KG1 (cell line): ENCODE measurements around the gene SBF2.

Experiments used
- DNase-seq: peaks from one replicate; lab custom pipeline; 2025; lab: John Stamatoyannopoulos, UW

Gene SBF2

DNA sequence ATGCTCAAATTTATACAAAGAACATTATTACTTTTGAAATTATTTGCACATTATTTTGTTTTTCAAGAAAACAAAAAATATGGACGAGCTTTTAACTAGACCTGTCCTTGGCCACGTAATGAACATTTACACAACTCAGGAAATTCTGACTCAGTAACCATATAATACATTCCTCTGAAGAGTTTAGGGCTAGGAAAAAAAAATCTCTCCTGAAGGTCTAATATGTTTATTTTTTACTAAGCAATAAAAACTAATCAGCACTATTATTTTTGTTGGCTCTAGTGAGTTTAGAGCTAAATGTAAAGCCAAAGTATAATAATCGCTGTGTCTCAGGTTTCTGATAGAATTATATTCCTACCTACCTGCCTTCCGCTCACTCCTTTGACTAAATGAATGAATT lies 442.7 kb downstream of the SBF2 start:
- no peak for DNase-seq

DNA sequence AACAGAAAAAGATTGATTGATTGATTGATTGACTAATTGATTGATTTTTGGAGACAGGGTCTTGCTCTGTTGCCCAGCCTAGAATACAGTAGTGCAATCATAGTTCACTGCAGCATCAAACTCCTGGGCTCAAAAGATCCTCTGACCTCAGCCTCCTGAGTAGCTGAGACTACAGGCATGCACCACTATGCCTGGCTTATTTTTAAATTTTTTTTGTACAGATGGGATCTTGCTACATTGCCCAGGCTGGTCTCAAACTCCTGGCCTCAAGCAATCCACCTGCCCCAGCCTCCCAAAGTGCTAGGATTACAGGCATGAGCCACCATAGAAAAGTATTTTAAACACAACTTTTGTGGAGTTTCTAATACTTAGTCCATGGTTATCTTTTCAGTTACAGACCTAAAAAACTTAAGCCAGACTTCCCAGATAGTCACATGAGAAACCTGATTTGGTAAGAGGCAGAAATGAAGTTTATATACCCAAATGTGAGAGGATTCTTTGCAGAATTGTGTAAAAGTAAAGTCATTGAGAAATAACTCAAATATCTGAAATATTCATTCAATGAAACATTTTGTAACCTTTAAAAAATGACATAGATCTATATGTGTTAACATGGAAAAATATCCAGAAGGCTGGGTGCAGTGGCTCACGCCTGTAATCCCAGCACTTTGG lies 443.7 kb downstream of the SBF2 start:
- no peak for DNase-seq

DNA sequence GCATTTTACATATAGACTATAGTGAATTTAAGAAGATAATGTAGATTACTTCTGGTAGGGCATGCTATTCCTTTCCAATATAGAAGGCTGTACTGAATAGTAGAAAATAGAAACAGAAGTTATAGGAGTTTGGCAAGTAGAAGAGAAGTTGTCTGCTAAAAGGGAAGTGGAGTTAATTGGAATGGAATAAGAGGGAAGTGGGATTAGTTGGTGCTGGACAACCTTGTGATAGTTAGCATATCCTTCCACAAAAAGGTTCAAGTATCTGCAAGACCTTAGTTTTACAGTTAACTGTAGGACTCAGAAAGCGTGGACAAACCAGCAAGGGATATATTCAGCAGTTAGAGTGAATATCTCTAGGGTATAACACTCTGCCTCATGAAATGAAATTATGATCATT lies 444.6 kb downstream of the SBF2 start:
- no peak for DNase-seq

DNA sequence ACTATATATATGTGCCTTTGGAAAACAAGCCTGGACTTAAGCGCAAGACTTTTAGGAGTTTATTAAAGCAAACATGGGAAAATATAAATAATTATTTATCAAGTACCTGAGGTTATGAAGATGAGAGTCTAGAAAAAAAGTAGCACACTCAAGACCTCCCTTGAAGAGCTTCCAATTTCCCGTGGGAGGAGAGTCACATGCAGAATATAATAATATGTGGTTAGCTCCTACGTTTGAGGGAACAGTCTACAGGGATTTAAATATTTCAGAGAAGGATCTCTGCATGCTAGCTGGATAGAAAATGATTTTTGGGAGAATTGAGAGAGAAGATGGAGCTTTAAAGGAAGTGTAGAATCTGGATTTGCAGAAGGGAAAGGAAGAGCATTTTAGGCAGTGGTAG lies 446.4 kb downstream of the SBF2 start:
- no peak for DNase-seq

DNA sequence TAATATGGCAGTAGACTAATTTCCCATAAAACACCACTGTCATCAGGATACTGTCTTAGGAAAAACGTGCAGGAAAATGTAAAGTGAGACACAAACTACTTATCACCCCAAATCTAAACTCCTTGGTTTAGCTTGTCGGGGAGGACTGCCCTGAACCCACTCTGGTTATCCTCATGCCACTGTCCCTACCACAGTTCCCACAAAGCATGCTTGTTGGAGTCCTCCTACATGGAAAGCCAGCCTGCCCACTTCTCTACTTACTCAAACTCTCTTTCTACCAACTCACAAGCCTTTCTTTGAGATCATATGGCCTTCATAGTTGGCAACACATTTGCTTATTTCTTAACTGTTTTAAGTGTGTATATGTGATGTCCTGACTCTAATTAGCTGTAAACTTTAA lies 451.1 kb downstream of the SBF2 start:
- DNase-seq, result no peak

DNA sequence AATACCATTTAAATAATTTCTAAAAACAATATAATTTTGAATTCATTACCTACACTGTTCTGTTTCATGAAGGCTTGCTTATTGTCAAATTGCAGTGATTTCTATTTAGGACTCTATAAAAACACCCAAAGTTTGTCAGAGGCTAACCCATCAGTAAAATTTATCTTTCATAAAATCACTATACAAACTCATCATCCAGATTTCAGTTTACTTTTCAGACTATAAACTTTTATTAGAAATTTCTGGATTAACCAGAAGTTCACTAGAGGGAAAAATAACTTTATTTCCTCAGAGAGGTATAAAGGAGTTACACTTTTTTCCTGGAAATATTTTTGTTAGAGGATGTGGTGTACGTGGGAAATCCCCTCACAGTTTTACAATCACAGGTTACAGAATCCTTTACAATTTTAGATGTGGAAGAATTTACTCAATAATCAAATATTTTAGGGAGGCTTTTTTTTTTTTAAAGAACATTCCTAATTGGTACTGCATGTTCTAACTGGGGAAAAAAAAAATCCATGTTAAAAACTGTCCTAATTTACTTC lies 453.5 kb downstream of the SBF2 start:
- no peak for DNase-seq

DNA sequence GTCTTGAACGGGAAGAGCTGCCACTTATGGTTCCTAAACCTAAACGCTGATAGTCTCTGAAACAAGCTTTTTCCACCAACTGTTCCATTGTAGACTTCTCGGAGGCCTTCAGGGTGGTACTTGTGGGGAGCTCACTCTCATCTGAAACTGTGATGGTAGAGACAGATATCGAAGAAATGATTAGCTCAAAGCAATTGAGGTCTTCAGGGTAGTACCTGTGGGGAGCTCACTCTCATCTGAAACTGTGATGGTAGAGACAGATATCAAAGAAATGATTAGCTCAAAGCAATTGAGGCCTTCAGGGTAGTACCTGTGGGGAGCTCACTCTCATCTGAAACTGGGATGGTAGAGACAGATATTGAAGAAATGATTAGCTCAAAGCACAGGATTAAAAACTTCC lies 454.5 kb downstream of the SBF2 start:
- no peak for DNase-seq

DNA sequence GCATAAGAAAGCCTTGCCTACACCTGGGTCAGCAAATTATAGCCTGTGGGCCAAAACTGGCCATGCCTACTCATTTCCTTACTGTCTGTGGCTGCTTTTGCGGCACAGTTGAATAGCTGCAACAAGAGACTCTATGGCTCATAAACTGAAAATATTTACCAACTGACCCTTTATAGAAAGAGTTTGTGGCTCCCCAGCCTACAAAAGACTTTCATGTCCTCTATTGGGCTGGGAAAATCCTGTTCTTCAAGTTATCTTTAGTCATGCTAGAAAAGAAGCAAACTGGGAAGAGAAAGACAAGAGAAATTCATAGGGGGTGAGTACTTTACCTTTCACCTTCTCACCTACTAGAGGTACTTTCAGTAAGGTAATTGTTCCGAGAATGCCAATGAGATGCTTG lies 455.1 kb downstream of the SBF2 start:
- DNase-seq, result no peak

DNA sequence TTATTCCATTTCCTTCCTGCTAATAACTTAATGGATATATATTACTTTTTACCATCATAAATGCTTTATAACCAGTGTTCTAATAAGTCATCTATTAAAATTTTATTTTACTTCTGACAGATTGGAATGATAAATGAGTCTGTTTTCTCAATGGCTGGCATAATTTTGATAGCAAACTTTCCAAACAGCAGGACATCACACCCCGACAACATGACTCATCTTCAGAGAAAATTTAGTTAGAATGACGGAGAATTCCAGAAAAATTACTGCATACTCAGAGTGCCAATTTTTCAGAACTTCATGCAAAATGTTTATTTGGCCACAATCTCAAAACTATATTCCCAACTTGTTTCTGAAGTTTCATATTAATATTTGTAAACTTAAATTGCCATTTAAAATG lies 455.8 kb downstream of the SBF2 start:
- DNase-seq, result no peak

DNA sequence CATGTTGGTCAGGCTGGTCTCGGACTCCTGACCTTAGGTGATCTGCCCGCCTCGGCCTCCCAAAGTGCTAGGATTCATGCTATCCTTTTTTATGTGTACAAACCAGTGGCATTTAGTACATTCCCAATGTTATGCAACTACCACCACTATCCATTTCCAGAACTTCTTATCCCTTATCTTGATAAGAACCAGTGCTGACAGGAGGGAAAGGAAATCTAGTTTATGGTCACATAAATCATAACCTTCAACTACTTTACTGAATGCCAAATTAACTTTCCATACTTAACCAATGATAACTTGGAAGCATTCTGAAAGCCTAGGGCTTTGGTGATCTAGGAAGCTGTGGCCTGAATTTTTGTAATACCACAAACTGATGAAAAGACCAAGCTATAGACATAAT lies 459.7 kb downstream of the SBF2 start:
- DNase-seq, result no peak

DNA sequence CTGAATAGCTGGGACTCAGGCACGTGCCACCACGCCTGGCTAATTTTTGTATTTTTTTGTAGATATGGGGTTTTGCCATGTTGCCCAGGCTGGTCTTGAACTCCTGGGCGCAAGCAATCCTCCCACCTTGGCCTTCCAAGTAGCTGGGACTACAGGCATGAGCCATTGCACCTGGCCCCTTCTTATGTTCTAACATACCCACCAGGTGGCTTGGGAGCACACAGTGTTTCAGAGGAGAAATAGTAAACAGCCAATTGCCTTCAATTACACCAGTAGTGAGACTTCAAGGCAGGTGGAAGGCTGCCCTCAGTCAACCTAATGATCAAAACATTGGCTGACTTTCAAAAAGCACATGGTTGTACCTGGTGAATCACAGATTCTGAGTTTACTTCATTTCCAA lies 462.9 kb downstream of the SBF2 start:
- DNase-seq, result no peak

DNA sequence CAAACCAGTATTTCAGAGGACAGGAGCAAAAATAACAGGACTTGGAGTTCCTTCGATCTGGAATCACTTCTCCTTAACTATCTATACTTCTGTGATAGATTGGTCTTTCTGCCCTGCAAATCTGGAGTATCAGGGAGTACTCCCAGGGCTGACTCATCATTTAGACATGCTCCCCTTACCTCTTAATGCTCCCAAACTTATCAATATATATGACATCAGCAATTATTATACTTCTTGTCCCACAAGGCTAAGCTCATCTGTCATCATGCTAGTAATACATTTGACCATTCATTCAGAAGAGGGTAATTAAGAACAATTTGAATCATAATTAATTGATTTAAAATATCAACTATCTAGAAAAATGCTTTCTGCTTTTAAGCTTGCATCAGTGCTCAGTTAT lies 466.3 kb downstream of the SBF2 start:
- DNase-seq, result no peak

DNA sequence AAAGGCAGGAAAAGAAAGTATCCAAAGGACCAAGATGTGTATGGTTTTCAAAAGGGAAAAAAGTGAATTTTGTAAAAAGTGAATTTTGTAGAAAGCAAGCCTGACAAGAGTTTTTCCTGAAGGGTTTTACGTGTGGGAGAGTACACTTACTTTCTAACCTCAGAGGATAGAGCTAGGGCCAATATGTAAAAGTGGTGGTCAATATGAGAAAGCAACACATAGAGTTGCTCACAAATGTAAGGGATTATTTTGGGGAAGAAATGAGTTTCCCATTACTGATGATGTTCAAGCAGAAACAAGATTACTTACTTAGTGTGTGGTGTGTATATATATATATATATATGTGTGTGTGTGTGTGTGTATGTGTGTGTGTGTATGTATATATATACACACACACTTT lies 467.6 kb downstream of the SBF2 start:
- no peak for DNase-seq

DNA sequence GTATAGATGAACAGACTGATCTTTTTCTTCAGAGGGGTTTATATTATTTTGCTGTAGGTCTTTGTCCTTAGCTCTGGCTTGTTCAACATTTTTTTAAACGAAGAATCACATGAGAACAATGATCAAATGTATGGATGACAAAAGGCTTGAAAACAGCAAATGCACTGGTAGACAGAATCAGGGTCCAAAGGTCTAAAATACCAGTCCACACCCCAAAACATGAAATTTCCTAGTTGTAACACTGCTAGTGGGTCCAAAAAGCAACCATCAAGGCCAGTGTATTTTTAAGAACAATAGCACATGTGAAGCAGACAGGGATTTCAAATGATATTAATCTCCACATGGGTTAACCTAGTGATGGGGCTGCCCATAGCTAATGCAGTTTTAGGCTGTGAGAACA lies 468.1 kb downstream of the SBF2 start:
- no peak for DNase-seq

DNA sequence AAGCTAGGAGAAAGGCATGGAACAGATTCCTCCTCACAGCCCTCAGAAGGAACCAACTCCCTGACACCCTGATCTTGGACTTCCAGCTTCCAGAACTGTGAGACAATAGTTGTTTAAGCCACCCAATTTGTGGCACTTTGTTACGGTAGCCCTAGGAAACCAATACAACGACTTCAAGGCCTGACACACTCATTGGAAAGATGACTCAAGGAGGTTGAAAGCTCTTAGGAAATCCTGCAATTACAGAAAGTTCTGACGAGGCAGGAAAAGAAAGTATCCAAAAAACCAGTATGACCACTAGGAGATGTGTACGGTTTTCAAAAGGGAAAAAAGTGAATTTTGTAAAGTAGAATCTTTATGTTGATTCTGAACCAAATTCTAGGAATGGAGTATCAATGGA lies 468.7 kb downstream of the SBF2 start:
- DNase-seq, result no peak

DNA sequence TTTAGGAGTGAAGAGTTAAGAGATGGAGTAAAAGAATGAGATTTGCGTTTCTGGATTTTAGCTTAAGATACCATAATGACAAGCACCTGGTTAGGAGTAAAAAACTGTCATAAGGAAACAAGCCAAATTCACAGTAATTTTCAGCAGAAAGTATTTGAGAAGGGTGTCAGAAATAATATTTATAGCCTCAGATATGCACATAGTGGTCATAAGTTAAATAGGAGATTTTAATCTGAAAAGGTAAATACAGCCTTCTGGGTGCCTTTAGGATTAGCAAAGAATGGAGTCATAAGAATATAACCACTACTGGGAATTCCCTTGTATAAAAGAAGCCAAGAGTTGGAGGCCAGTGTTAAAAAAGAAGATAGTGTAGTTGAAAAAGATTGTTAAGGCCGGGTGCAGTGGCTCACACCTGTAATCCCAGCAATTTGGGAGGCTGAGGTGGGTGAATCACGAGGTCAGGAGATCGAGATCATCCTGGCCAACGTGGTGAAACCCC lies 470.1 kb downstream of the SBF2 start:
- DNase-seq, result no peak

DNA sequence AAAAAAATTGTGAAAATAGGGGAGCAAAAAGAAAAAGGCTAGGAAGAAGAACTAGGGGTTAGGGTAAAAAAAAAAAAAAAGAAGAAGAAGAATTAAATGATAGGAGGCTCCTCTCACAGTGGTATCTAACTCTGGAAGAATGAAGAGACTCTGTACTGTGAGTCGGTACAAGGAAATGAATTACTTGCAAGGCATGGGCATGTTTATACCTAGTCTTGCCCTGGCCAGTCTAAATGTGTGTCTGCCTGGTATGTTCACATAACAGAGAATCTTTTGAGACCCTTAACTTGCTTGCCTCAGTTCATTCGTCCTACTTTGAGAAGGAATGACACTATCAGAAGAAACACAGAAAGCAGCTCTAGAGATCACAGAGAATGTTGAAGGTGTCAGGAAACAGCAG lies 470.6 kb downstream of the SBF2 start:
- DNase-seq, result no peak

DNA sequence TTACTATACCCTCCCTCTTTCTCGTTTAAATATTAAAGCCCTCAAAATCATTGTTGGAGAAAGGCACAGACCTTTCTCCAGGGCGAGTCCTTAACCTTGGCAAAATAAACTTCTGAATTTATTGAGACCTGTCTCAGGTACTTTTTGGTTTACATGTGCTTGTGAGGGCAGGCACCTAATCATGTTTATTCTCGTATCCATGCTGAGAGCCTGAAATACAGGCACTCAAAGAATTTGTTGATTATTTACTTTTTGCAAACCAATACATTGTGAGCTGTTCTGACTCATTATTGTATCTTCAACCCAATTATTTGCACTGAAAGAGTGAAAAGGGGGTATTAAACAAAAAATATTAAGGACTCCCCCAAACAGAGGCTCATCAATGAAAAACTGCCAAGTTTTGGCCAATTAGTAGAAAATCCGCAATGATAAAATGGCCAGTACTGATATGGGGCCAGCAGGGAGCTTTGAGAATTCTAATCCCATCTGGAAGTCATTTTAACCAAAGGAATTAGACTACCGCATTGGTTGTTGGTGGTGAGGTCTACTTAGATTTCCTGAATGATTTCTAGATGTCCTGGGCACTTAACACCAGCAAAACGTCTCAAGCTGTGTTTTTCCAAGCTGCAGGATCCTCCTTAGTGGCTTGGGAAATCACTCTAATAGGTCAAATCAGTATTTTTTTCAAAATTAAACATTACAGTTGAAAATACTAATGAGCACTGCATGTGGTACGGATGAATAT lies 472.8 kb downstream of the SBF2 start:
- DNase-seq, result no peak

DNA sequence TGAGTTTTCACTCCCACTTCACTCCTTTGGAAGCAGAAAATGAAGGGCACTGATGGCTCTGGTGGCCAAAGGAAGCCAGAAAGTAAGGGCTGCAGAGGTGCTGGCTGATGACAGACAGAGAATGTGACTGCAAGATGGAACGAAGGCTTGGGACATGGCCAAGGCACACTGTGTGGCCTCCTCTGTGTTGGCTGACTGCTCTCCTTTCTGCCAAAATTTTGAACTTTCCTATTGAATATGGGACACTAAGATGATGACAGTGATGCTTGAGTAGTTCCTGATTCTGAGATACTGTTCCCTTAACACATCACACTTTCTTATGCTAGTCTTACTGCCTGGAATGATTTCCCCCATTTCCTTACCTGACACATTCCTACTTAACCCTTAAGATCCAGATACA lies 473.8 kb downstream of the SBF2 start:
- no peak for DNase-seq

DNA sequence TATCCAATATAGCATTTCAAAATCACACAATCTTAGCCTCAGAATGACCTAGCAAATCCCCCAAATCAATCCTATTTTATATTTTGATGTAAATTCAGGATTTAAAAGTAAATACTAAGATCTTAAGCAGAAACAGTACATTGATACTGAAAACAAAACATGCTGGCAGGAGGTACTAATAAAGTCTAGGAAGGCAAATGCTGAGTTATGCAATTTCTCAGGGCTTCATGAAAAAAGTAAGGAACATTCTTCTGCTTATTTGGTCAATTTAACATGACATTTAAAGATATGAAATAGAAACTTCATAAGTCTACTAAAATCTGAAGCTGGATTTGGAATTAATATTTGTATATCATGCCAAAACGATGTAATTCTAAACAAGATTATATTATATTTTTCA lies 476.8 kb downstream of the SBF2 start:
- no peak for DNase-seq

DNA sequence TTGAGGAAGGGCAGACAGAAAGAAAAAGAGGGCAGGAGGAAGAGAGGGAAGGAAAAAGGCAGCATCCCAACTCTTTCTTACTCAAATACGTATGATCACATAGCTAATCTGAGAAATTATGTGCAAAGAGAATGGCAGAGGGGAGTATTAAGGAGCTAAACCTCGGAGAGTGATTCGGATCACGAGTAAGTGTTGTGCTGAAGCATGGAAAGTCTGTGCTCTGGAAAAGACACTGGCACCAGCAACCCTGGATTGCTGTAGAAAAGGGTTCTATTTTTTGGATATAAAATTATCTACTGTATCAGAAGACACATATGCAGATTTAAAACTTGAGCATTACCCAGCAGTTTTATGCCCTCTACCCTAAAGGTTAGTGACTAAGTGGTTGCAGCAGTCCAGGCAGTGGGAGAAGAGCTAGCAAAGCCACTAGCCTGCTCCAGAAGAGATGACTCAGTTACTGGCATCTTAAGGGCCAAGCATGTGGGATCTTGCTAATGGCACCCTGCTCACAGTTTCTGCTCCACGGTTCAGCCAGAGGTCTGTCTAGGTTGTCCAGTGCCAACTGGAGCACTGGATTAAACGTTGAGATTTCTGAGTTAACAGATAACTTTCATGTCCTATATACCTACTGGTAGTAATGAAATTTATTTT lies 478.4 kb downstream of the SBF2 start:
- DNase-seq, result no peak

DNA sequence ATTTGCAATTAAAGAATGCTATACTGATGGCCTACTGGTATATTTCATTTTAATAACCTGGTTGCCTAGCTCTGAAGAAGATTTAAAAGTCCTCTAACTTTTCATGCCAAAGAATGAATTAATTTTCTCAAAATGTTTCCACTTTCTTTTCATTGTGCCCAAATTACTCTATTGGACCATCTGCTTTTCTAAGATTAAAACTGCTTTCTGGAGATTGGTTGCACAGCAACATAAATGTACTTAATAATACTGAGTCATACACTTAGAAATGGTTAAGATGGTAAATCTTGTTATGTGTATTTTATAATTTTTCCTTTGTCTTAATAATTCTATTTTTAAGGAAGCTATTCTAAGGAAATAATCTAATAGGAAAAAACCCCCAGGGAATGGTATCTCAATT lies 479.9 kb downstream of the SBF2 start:
- DNase-seq, result no peak

DNA sequence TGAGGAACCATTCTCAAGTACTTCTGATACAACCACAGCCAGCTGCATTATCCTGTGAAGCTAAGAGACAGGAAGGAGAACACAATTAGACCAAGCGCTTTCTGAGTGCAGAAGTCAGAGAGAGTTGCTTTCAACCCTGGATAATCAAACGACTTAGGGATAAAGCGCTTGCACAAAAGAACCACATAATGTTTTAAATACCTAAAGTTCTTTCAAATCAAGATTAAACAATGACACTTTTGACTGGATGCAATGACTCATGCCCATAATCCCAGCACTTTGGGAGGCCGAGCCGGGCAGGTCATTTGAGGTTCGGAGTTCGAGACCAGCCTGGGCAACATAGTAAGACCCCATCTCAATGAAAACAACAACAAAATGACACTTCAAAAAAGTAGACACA lies 485.1 kb downstream of the SBF2 start:
- DNase-seq, result no peak
